ENCODE data around the gene ZFP92.

ZFP92 gene

GRCh38 chrX:153379508-153379907 is 31.8 kb upstream of the ZFP92 start:
- Histone ChIP-seq H3K4me1 (ENCODE audit: control insufficient read depth in 1 of 2, insufficient read depth in 2 of 2, low read length in 2 of 2) (no peaks in the 10 kb centered on the region), H3K4me2 (ENCODE audit: low read length) (no peak overlapping the region), H3K27me3 (ENCODE audit: insufficient read depth, low read length) (no peaks in the 10 kb centered on the region), H3K14ac (ENCODE audit: low read length) (no peak overlapping the region), H3K36me3 (ENCODE audit: control insufficient read depth in 1 of 2, insufficient read depth in 2 of 2, low read length in 2 of 2) (no peaks in the 10 kb centered on the region), H2BK5ac (ENCODE audit: low read depth, low read length, poor library complexity) (no peak overlapping the region), H3K9me3 (ENCODE audit: insufficient read depth, low read depth, low read length) (peaks cover 11% of the 10 kb centered on the region), H3K27ac (ENCODE audit: low read depth, low read length) (no peak overlapping the region), H3K79me2 (ENCODE audit: control insufficient read depth, insufficient read depth, low read length, poor library complexity) (no peaks in the 10 kb centered on the region), H3K79me1 (ENCODE audit: low read length) (no peaks in the 10 kb centered on the region), H2AK5ac (ENCODE audit: low read length) (no peak overlapping the region), H3K23ac (ENCODE audit: low read length) (no peak overlapping the region), H4K91ac (ENCODE audit: low read depth, low read length) (no peak overlapping the region), H3K4ac (ENCODE audit: low read depth, low read length) (no peak overlapping the region), H2BK12ac (ENCODE audit: low read length) (no peak overlapping the region), H2AFZ (ENCODE audit: insufficient read depth, low read length, poor library complexity) (no peak overlapping the region), H3K4me3 (ENCODE audit: low read depth, low read length) (no peak overlapping the region), H3K18ac (ENCODE audit: low read length) (no peak overlapping the region), H4K12ac (ENCODE audit: low read depth, low read length) (no peak overlapping the region), H3K9ac (ENCODE audit: low read length) (no peak overlapping the region), H2BK120ac (ENCODE audit: insufficient read depth, low read length, poor library complexity) (no peak overlapping the region), H4K8ac (ENCODE audit: low read depth, low read length) (no peak overlapping the region)
- no CpG with 5 or more reads among the region's 9 CpGs for WGBS (ENCODE audit: extremely low coverage, insufficient coverage, insufficient read length)
- DNase-seq = no peak

DNA sequence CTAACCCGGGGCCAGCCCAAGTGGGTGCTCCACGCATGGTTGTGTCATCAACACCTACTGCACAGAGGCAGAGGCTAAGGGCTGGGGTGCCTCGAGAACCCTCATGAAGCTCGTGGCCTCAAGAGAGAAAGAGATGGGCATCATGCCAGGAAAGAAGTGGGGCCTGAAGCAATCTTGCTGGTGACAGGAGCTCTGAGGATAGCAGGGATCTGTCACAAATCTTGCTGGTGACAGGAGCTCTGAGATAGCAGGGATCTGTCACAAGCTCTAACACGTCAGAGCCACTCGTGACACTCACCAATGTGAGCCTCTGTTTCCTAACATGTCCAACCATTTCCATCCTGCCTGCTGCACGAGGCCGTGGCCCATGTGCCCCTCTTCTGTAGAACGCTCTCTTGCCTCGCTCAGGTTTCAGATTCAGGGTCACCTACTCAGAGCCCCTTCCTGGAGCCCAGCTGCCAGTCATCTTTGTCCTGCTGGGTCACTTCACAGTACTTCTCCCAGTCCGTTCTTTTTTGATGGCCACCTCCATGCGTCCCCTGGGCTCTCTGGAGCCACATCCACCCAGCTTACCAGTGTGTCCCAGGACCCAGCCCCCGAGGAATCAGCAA is 31.2 kb upstream of the ZFP92 start:
- Histone ChIP-seq H3K23ac (ENCODE audit: low read length) (no peak overlapping the region), H3K14ac (ENCODE audit: low read length) (no peak overlapping the region), H2BK12ac (ENCODE audit: low read length) (no peak overlapping the region), H3K27ac (ENCODE audit: low read depth, low read length) (no peak overlapping the region), H2BK5ac (ENCODE audit: low read depth, low read length, poor library complexity) (no peak overlapping the region), H3K27me3 (ENCODE audit: insufficient read depth, low read length) (no peaks in the 10 kb centered on the region), H4K12ac (ENCODE audit: low read depth, low read length) (no peak overlapping the region), H2AFZ (ENCODE audit: insufficient read depth, low read length, poor library complexity) (no peak overlapping the region), H3K79me1 (ENCODE audit: low read length) (no peaks in the 10 kb centered on the region), H3K18ac (ENCODE audit: low read length) (no peak overlapping the region), H3K9me3 (ENCODE audit: insufficient read depth, low read depth, low read length) (peaks cover 11% of the 10 kb centered on the region), H2AK5ac (ENCODE audit: low read length) (no peak overlapping the region), H3K79me2 (ENCODE audit: control insufficient read depth, insufficient read depth, low read length, poor library complexity) (no peaks in the 10 kb centered on the region), H2BK120ac (ENCODE audit: insufficient read depth, low read length, poor library complexity) (no peak overlapping the region), H3K4me2 (ENCODE audit: low read length) (no peak overlapping the region), H3K4me1 (ENCODE audit: control insufficient read depth in 1 of 2, insufficient read depth in 2 of 2, low read length in 2 of 2) (no peaks in the 10 kb centered on the region), H3K36me3 (ENCODE audit: control insufficient read depth in 1 of 2, insufficient read depth in 2 of 2, low read length in 2 of 2) (no peaks in the 10 kb centered on the region), H4K8ac (ENCODE audit: low read depth, low read length) (no peak overlapping the region), H3K9ac (ENCODE audit: low read length) (no peak overlapping the region), H4K91ac (ENCODE audit: low read depth, low read length) (no peak overlapping the region), H3K4ac (ENCODE audit: low read depth, low read length) (no peak overlapping the region), H3K4me3 (ENCODE audit: low read depth, low read length) (no peak overlapping the region)
- no CpG with 5 or more reads among the region's 13 CpGs for WGBS (ENCODE audit: extremely low coverage, insufficient coverage, insufficient read length)
- DNase-seq = no peak

DNA sequence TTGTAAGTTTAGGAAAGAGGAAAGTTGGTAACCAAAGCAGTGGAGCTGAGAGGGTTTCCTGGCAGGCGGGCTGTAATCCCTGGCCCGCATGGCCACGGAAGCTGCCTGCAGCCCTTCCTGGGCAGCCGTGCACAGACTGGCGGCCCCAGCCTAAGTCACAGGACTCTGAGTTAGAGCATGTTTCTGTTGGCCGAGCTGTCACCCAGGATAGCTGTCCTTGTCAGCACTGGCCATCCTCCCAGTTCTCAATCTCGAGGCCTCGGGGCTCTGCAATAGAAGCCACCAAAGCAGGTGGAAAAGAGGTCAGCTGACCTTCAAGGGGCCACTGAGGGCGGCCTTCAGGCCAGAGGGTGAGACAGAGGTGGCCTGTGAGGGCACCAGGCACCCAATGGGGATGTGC is 30.6 kb upstream of the ZFP92 start:
- peaks cover 11% of the 10 kb centered on the region for H3K9me3 ChIP-seq (ENCODE audit: insufficient read depth, low read depth, low read length)
- no peak overlapping the region for H2BK120ac ChIP-seq (ENCODE audit: insufficient read depth, low read length, poor library complexity)
- no CpG with 5 or more reads among the region's 9 CpGs for WGBS (ENCODE audit: extremely low coverage, insufficient coverage, insufficient read length)
- H4K91ac ChIP-seq (ENCODE audit: low read depth, low read length) = no peak overlapping the region
- no peak overlapping the region for H3K9ac ChIP-seq (ENCODE audit: low read length)
- H2BK12ac ChIP-seq (ENCODE audit: low read length) = no peak overlapping the region
- no peaks in the 10 kb centered on the region for H3K79me1 ChIP-seq (ENCODE audit: low read length)
- peak in 1 of 2 donors; percentile 2 for DNase-seq
- no peak overlapping the region for H3K14ac ChIP-seq (ENCODE audit: low read length)
- H3K18ac ChIP-seq (ENCODE audit: low read length) = no peak overlapping the region
- no peak overlapping the region for H4K12ac ChIP-seq (ENCODE audit: low read depth, low read length)
- no peak overlapping the region for H3K27ac ChIP-seq (ENCODE audit: low read depth, low read length)
- H3K27me3 ChIP-seq (ENCODE audit: insufficient read depth, low read length) = no peaks in the 10 kb centered on the region
- H3K4ac ChIP-seq (ENCODE audit: low read depth, low read length) = no peak overlapping the region
- no peak overlapping the region for H4K8ac ChIP-seq (ENCODE audit: low read depth, low read length)
- H3K4me3 ChIP-seq (ENCODE audit: low read depth, low read length) = no peak overlapping the region
- H2AK5ac ChIP-seq (ENCODE audit: low read length) = no peak overlapping the region
- H2AFZ ChIP-seq (ENCODE audit: insufficient read depth, low read length, poor library complexity) = no peak overlapping the region
- no peak overlapping the region for H3K4me2 ChIP-seq (ENCODE audit: low read length)
- H3K4me1 ChIP-seq (ENCODE audit: control insufficient read depth in 1 of 2, insufficient read depth in 2 of 2, low read length in 2 of 2) = no peaks in the 10 kb centered on the region
- H3K23ac ChIP-seq (ENCODE audit: low read length) = no peak overlapping the region
- no peaks in the 10 kb centered on the region for H3K79me2 ChIP-seq (ENCODE audit: control insufficient read depth, insufficient read depth, low read length, poor library complexity)
- H2BK5ac ChIP-seq (ENCODE audit: low read depth, low read length, poor library complexity) = no peak overlapping the region
- no peaks in the 10 kb centered on the region for H3K36me3 ChIP-seq (ENCODE audit: control insufficient read depth in 1 of 2, insufficient read depth in 2 of 2, low read length in 2 of 2)

- WGBS (ENCODE audit: extremely low coverage, insufficient coverage, insufficient read length) = no CpG with 5 or more reads among the region's 12 CpGs
- H4K8ac ChIP-seq (ENCODE audit: low read depth, low read length) = no peak overlapping the region
- peak in 1 of 2 donors; percentile 20 for DNase-seq
Observed at GRCh38 chrX:153381684-153382532, 29.4 kb upstream of the ZFP92 start.

More at GRCh38 chrX:153381684-153382532, 29.4 kb upstream of the ZFP92 start:
- no peaks in the 10 kb centered on the region for H3K79me2 ChIP-seq (ENCODE audit: control insufficient read depth, insufficient read depth, low read length, poor library complexity)
- H2BK12ac ChIP-seq (ENCODE audit: low read length) = no peak overlapping the region
- H3K4ac ChIP-seq (ENCODE audit: low read depth, low read length) = no peak overlapping the region
- no peak overlapping the region for H3K14ac ChIP-seq (ENCODE audit: low read length)
- no peak overlapping the region for H3K9ac ChIP-seq (ENCODE audit: low read length)
- H3K9me3 ChIP-seq (ENCODE audit: insufficient read depth, low read depth, low read length) = peaks cover 11% of the 10 kb centered on the region
- no peaks in the 10 kb centered on the region for H3K4me1 ChIP-seq (ENCODE audit: control insufficient read depth in 1 of 2, insufficient read depth in 2 of 2, low read length in 2 of 2)
- no peak overlapping the region for H2AK5ac ChIP-seq (ENCODE audit: low read length)
- H2BK120ac ChIP-seq (ENCODE audit: insufficient read depth, low read length, poor library complexity) = no peak overlapping the region
- H3K23ac ChIP-seq (ENCODE audit: low read length) = no peak overlapping the region
- no peaks in the 10 kb centered on the region for H3K79me1 ChIP-seq (ENCODE audit: low read length)
- H3K36me3 ChIP-seq (ENCODE audit: control insufficient read depth in 1 of 2, insufficient read depth in 2 of 2, low read length in 2 of 2) = no peaks in the 10 kb centered on the region
- H3K27ac ChIP-seq (ENCODE audit: low read depth, low read length) = no peak overlapping the region
- no peak overlapping the region for H3K18ac ChIP-seq (ENCODE audit: low read length)
- no peaks in the 10 kb centered on the region for H3K27me3 ChIP-seq (ENCODE audit: insufficient read depth, low read length)
- H3K4me3 ChIP-seq (ENCODE audit: low read depth, low read length) = no peak overlapping the region
- no peak overlapping the region for H2BK5ac ChIP-seq (ENCODE audit: low read depth, low read length, poor library complexity)
- no peak overlapping the region for H3K4me2 ChIP-seq (ENCODE audit: low read length)
- H4K12ac ChIP-seq (ENCODE audit: low read depth, low read length) = no peak overlapping the region
- no peak overlapping the region for H4K91ac ChIP-seq (ENCODE audit: low read depth, low read length)
- no peak overlapping the region for H2AFZ ChIP-seq (ENCODE audit: insufficient read depth, low read length, poor library complexity)
